Transverse colon (tissue), 4 donors: ENCODE measurements around the gene ARIH2.

Source experiments
- POLR2A ChIP-seq: fragments of 450-650 bp; IDR thresholded peaks from one replicate; pipeline ENCODE4 v1.6.1; 2016; ENCODE audit warnings: antibody characterized with exemption, mild to moderate bottlenecking, moderate library complexity
- POLR2AphosphoS5 ChIP-seq, 3 donors: sonication (generic); formaldehyde crosslinking; IDR thresholded peaks; one replicate each; pipeline ENCODE4 v1.6.1; 2016; ENCODE audit warnings: antibody characterized with exemption in 3 of 3
- TF ChIP-seq, protein P1 (sequence below), 5 experiments: fragments of 200-600 bp in 3 of 5; fragments of 450-650 bp in 2 of 5; sonication (generic) in 3 of 5; IDR thresholded peaks; 1 replicate in 2 of 5; 2 replicates in 3 of 5; pipeline ENCODE4 v1.5.1; 2016 to 2017; ENCODE audit warnings: antibody characterized with exemption in 5 of 5, inconsistent platforms in 3 of 5, mild to moderate bottlenecking in 2 of 5, moderate library complexity in 1 of 5

DNA sequence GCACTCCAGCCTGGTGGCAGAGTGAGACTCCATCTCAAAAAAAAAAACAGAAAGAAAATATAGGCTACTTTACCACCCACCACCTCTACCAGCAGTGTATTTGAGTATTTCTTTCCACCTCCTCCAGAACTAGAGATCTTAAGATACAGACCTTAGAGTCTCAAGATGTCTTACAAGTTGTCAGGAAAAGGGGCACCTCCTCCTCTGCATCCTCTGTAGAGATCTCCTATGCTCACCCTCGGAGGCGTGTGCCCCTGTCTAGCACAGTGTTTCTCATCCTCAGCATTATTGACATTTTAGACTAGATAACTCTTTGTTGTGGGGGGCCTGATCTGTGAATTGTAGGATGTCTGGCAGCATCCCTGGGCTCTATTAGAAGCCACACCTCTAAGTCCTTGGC lies 43.7 kb downstream of the ARIH2 start:
- TF ChIP-seq, protein P1, sequence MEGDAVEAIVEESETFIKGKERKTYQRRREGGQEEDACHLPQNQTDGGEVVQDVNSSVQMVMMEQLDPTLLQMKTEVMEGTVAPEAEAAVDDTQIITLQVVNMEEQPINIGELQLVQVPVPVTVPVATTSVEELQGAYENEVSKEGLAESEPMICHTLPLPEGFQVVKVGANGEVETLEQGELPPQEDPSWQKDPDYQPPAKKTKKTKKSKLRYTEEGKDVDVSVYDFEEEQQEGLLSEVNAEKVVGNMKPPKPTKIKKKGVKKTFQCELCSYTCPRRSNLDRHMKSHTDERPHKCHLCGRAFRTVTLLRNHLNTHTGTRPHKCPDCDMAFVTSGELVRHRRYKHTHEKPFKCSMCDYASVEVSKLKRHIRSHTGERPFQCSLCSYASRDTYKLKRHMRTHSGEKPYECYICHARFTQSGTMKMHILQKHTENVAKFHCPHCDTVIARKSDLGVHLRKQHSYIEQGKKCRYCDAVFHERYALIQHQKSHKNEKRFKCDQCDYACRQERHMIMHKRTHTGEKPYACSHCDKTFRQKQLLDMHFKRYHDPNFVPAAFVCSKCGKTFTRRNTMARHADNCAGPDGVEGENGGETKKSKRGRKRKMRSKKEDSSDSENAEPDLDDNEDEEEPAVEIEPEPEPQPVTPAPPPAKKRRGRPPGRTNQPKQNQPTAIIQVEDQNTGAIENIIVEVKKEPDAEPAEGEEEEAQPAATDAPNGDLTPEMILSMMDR (IDR thresholded peaks at IDR 0.05): no peak
- TF ChIP-seq POLR2A: no peak
- TF ChIP-seq POLR2AphosphoS5 (IDR thresholded peaks at IDR 0.05): no peak
